Muscle layer of duodenum (tissue), 2 donors: ENCODE data around the gene STXBP1.
"Not testable (repeated sequence)": the region's sequence is repeated elsewhere in the genome, so short reads cannot be mapped to it uniquely, and the experiment has no call there.

ENCODE experiments used
- H3K27ac ChIP-seq: one replicate; pipeline ENCODE4 v1.7.0; 2013; ENCODE audit warnings: mild to moderate bottlenecking, low read length
- H3K27me3 ChIP-seq: one replicate; pipeline ENCODE4 v1.7.0; 2013; ENCODE audit warnings: low read depth, mild to moderate bottlenecking, control low read depth, low read length
- H3K36me3 ChIP-seq, 2 donors: one replicate each; pipeline ENCODE4 v1.7.0; 2013; ENCODE audit warnings: low read length in 2 of 2, control low read depth in 1 of 2, mild to moderate bottlenecking in 1 of 2; ENCODE audit not compliant: insufficient read depth in 2 of 2, control insufficient read depth in 1 of 2
- H3K4me1 ChIP-seq, 2 donors: one replicate each; pipeline ENCODE4 v1.7.0; 2013; ENCODE audit warnings: low read length in 2 of 2, mild to moderate bottlenecking in 2 of 2, control low read depth in 1 of 2, moderate library complexity in 1 of 2; ENCODE audit not compliant: insufficient read depth in 2 of 2, control insufficient read depth in 1 of 2
- H3K4me3 ChIP-seq, 2 donors: one replicate each; pipeline ENCODE4 v1.7.0; 2013; ENCODE audit warnings: low read length in 2 of 2, low read depth in 1 of 2, mild to moderate bottlenecking in 1 of 2
- H3K9me3 ChIP-seq, 2 donors: one replicate each; pipeline ENCODE4 v1.7.0; 2013; ENCODE audit warnings: low read length in 2 of 2, control low read depth in 1 of 2, mild to moderate bottlenecking in 1 of 2; ENCODE audit not compliant: control insufficient read depth in 1 of 2
- donor health status: healthy.

The STXBP1 gene

GRCh38 chr9:127578952-127579853, 32.9 kb upstream of the STXBP1 start:
- H3K4me1 ChIP-seq, result peaks cover 14 to 23% of the 10 kb centered on the region in 2 donors
- no peaks in the 10 kb centered on the region for H3K27me3 ChIP-seq
- peak overlapping the region; percentile 32 to 33 for H3K4me3 ChIP-seq
- no peaks in the 10 kb centered on the region for H3K9me3 ChIP-seq
- peak overlapping the region; percentile 81 for H3K27ac ChIP-seq
- H3K36me3 ChIP-seq, result no peaks in the 10 kb centered on the region

GRCh38 chr9:127580366-127580765, 31.7 kb upstream of the STXBP1 start:
- H3K36me3 ChIP-seq, result no peaks in the 10 kb centered on the region
- no peak overlapping the region for H3K27ac ChIP-seq
- H3K27me3 ChIP-seq, result no peaks in the 10 kb centered on the region
- no peaks in the 10 kb centered on the region for H3K9me3 ChIP-seq
- no peak overlapping the region for H3K4me3 ChIP-seq
- H3K4me1 ChIP-seq, result peaks cover 7 to 14% of the 10 kb centered on the region in 2 donors

GRCh38 chr9:127580879-127581475, 31.1 kb upstream of the STXBP1 start:
- Histone ChIP-seq H3K4me1 (peaks cover 7 to 14% of the 10 kb centered on the region in 2 donors), H3K27me3 (no peaks in the 10 kb centered on the region), H3K4me3 (no peak overlapping the region), H3K9me3 (no peaks in the 10 kb centered on the region), H3K27ac (no peak overlapping the region), H3K36me3 (no peaks in the 10 kb centered on the region)

GRCh38 chr9:127584474-127584805, 27.6 kb upstream of the STXBP1 start:
- H3K9me3 ChIP-seq, H3K36me3 ChIP-seq, H3K27ac ChIP-seq, H3K27me3 ChIP-seq, H3K4me3 ChIP-seq, H3K4me1 ChIP-seq: not testable (repeated sequence)

- Histone ChIP-seq H3K4me1 (no peaks in the 10 kb centered on the region), H3K27me3 (no peaks in the 10 kb centered on the region), H3K36me3 (no peaks in the 10 kb centered on the region), H3K27ac (no peak overlapping the region), H3K4me3 (no peak overlapping the region), H3K9me3 (no peaks in the 10 kb centered on the region)
These were observed 26.8 kb upstream of the STXBP1 start for GRCh38 chr9:127585161-127585819.

GRCh38 chr9:127586096-127586495, 26.0 kb upstream of the STXBP1 start:
- Histone ChIP-seq H3K27ac (no peak overlapping the region), H3K27me3 (no peaks in the 10 kb centered on the region), H3K4me1 (no peaks in the 10 kb centered on the region), H3K36me3 (no peaks in the 10 kb centered on the region), H3K4me3 (no peak overlapping the region), H3K9me3 (no peaks in the 10 kb centered on the region)

GRCh38 chr9:127586537-127586936, 25.5 kb upstream of the STXBP1 start:
- Histone ChIP-seq H3K27me3 (no peaks in the 10 kb centered on the region), H3K36me3 (no peaks in the 10 kb centered on the region), H3K27ac (no peak overlapping the region), H3K4me1 (no peaks in the 10 kb centered on the region), H3K4me3 (no peak overlapping the region), H3K9me3 (no peaks in the 10 kb centered on the region)

GRCh38 chr9:127587966-127588365, 24.1 kb upstream of the STXBP1 start:
- no peaks in the 10 kb centered on the region for H3K4me1 ChIP-seq
- no peaks in the 10 kb centered on the region for H3K27me3 ChIP-seq
- no peak overlapping the region for H3K4me3 ChIP-seq
- H3K36me3 ChIP-seq, result no peaks in the 10 kb centered on the region
- H3K27ac ChIP-seq, result no peak overlapping the region
- H3K9me3 ChIP-seq, result no peaks in the 10 kb centered on the region

GRCh38 chr9:127588740-127589506, 23.2 kb upstream of the STXBP1 start:
- Histone ChIP-seq H3K36me3 (no peaks in the 10 kb centered on the region), H3K9me3 (no peaks in the 10 kb centered on the region), H3K27me3 (no peaks in the 10 kb centered on the region), H3K4me1 (no peaks in the 10 kb centered on the region), H3K4me3 (no peak overlapping the region), H3K27ac (no peak overlapping the region)

GRCh38 chr9:127589955-127590370, 22.1 kb upstream of the STXBP1 start:
- no peaks in the 10 kb centered on the region for H3K9me3 ChIP-seq
- no peaks in the 10 kb centered on the region for H3K4me1 ChIP-seq
- no peaks in the 10 kb centered on the region for H3K27me3 ChIP-seq
- H3K4me3 ChIP-seq, result no peak overlapping the region
- H3K36me3 ChIP-seq, result no peaks in the 10 kb centered on the region
- no peak overlapping the region for H3K27ac ChIP-seq

GRCh38 chr9:127595611-127596010, 16.5 kb upstream of the STXBP1 start:
- no peaks in the 10 kb centered on the region for H3K4me1 ChIP-seq
- H3K27me3 ChIP-seq, result no peaks in the 10 kb centered on the region
- no peak overlapping the region for H3K4me3 ChIP-seq
- no peaks in the 10 kb centered on the region for H3K36me3 ChIP-seq
- H3K27ac ChIP-seq, result no peak overlapping the region
- H3K9me3 ChIP-seq, result no peaks in the 10 kb centered on the region
